Natural killer cell (primary cell): ENCODE results near the gene APOLD1. TPM values are rescaled to one million over a fixed set of nuclear protein-coding genes. Genes with fewer than 3 reads are reported as not detected.
"Not testable (repeated sequence)": the region's sequence is repeated elsewhere in the genome, so short reads cannot be mapped to it uniquely, and the experiment has no call there.

Source experiments
- ATAC-seq, 3 donors: fragments of 150-1000 bp in 2 of 3; fragments of 200-7000 bp in 1 of 3; cut with Tn5 transposase; 1 replicate in 1 of 3; 2 replicates in 2 of 3; pipeline ENCODE4 v1.10.0; 2021; ENCODE audit warnings: mild to moderate bottlenecking in 2 of 3, moderate library complexity in 2 of 3
- DNase-seq, 2 donors: peaks; one replicate each; pipeline versions ENCODE4 v3.0.0 to v3.0.0-alpha.2; 2013 to 2021; ENCODE audit warnings: mixed read lengths in 1 of 2
- H3K27ac ChIP-seq: one replicate; pipeline ENCODE4 v1.5.1; 2013; ENCODE audit warnings: mild to moderate bottlenecking, low read length
- H3K27me3 ChIP-seq: one replicate; pipeline ENCODE4 v1.6.1; 2013; ENCODE audit warnings: low read length; ENCODE audit not compliant: control insufficient read depth, insufficient read depth
- H3K36me3 ChIP-seq: one replicate; pipeline ENCODE4 v1.6.1; 2013; ENCODE audit warnings: low read length; ENCODE audit not compliant: control insufficient read depth, insufficient read depth
- H3K4me1 ChIP-seq: one replicate; pipeline ENCODE4 v1.6.1; 2013; ENCODE audit warnings: low read length; ENCODE audit not compliant: control insufficient read depth, insufficient read depth
- H3K4me3 ChIP-seq: one replicate; pipeline ENCODE4 v1.5.1; 2013; ENCODE audit warnings: low read length
- H3K9me3 ChIP-seq: one replicate; pipeline ENCODE4 v1.6.1; 2013; ENCODE audit warnings: low read length; ENCODE audit not compliant: control insufficient read depth, insufficient read depth
- H3K27ac Mint-ChIP-seq, 2 donors: one replicate each; pipeline ENCODE4 v1.8.0; 2022; ENCODE audit warnings: mild to moderate bottlenecking in 2 of 2, mixed read lengths in 2 of 2, moderate library complexity in 1 of 2
- H3K27me3 Mint-ChIP-seq, 2 donors: one replicate each; pipeline ENCODE4 v1.8.0; 2022; ENCODE audit warnings: low read depth in 2 of 2, mixed read lengths in 2 of 2
- H3K36me3 Mint-ChIP-seq: one replicate; pipeline ENCODE4 v1.8.0; 2022; ENCODE audit warnings: mixed read lengths
- H3K4me1 Mint-ChIP-seq, 2 donors: one replicate each; pipeline ENCODE4 v1.8.0; 2022; ENCODE audit warnings: mixed read lengths in 2 of 2
- H3K4me3 Mint-ChIP-seq: one replicate; pipeline ENCODE4 v1.8.0; 2022; ENCODE audit warnings: mild to moderate bottlenecking, moderate library complexity, mixed read lengths
- H3K9me3 Mint-ChIP-seq, 2 donors: one replicate each; pipeline ENCODE4 v1.8.0; 2022; ENCODE audit warnings: mixed read lengths in 2 of 2
- WGBS: methylation state at CpG from one replicate; pipeline ENCODE4 v1.1.7; 2013; ENCODE audit warnings: missing lambda C conversion rate; ENCODE audit not compliant: insufficient coverage; 5-methylcytosine and 5-hydroxymethylcytosine counted together
- intact Hi-C: fragments of 100-400 bp; cut with micrococcal nuclease; formaldehyde crosslinking; loops from one replicate; pipeline ENCODE4 v1.14.2; 2022
- total RNA-seq, 4 donors: library from RNA; stranded (reverse); fragments of 120-200 nt in 1 of 4; gene quantifications; one replicate each; pipeline versions ENCODE4 v1.2.3 to v1.2.4, GENCODE V29; 2013 to 2022
- TF ChIP-seq, protein P1 (sequence below): fragments of 200-600 bp; IDR thresholded peaks from one replicate; pipeline ENCODE4 v1.8.0; 2022; ENCODE audit warnings: antibody characterized with exemption

The APOLD1 gene
- total RNA-seq, 3 donors from 2014 or later (not counting 1 experiment from before 2014, with no cell fraction given) = 0.70 to 1.6 (median 1.6) TPM

DNA sequence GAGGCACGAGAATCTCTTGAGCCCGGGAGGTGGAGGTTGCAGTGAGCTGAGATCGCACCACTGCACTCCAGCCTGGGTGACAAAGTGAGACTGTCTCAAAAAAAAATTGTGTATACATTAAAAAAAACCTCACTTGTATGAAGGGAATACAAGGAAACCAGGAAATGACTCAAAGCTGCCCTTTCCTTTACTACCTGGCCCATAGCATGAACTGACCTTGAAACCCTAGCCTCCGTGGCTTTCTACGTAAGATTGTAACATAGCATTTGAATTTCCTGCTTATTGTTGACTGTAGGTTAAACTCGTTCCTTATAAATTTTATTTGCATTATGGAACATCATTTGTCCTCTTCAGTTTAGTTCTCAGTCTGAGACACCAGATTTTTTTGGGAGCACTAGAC lies 18.6 kb downstream of the APOLD1 start:
- Histone ChIP-seq H3K27me3 (no peaks in the 10 kb centered on the region), H3K4me3 (no peak overlapping the region), H3K4me1 (peaks cover 28% of the 10 kb centered on the region), H3K9me3 (no peaks in the 10 kb centered on the region), H3K27ac (no peak overlapping the region), H3K36me3 (no peaks in the 10 kb centered on the region)
- intact Hi-C loops = no loop called here
- Mint-ChIP-seq H3K9me3 (no peaks in the 10 kb centered on the region), H3K27ac (no peak overlapping the region), H3K27me3 (peaks cover 0 to 4% of the 10 kb centered on the region in 2 donors), H3K36me3 (no peaks in the 10 kb centered on the region), H3K4me1 (peaks cover 12% of the 10 kb centered on the region in 2 donors), H3K4me3 (no peak overlapping the region)
- TF ChIP-seq, protein P1, sequence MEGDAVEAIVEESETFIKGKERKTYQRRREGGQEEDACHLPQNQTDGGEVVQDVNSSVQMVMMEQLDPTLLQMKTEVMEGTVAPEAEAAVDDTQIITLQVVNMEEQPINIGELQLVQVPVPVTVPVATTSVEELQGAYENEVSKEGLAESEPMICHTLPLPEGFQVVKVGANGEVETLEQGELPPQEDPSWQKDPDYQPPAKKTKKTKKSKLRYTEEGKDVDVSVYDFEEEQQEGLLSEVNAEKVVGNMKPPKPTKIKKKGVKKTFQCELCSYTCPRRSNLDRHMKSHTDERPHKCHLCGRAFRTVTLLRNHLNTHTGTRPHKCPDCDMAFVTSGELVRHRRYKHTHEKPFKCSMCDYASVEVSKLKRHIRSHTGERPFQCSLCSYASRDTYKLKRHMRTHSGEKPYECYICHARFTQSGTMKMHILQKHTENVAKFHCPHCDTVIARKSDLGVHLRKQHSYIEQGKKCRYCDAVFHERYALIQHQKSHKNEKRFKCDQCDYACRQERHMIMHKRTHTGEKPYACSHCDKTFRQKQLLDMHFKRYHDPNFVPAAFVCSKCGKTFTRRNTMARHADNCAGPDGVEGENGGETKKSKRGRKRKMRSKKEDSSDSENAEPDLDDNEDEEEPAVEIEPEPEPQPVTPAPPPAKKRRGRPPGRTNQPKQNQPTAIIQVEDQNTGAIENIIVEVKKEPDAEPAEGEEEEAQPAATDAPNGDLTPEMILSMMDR = no peak
- 79% methylated on average over 5 of the region's 6 CpGs for WGBS
- ATAC-seq = no peak
- no peak for DNase-seq

DNA sequence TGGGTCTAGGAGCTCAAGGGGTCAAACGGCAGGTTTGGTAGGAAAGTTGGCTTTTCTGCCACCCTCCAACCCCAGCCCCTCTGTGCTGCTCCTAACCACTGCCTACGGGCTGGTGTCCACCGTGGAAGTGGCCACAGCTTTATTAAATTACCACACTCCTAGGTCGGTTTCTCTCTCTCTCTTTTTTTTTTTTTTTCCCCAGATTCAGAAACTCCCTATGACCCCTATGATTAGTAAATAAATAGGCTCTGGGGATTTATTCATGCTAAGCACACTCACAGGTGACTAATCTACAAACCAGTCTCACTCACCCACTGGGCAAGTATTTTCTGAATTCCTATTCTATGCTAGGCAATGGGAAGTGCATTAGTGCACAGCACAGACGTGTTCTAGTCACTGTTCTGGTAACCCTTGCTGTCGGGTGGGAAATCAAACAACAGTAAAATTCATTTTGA lies 19.0 kb downstream of the APOLD1 start:
- H3K4me1 Mint-ChIP-seq = peaks cover 12 to 16% of the 10 kb centered on the region in 2 donors
- peaks cover 0 to 4% of the 10 kb centered on the region in 2 donors for H3K27me3 Mint-ChIP-seq
- intact Hi-C loops = no loop called here
- no peaks in the 10 kb centered on the region for H3K9me3 Mint-ChIP-seq
- no peaks in the 10 kb centered on the region for H3K36me3 ChIP-seq
- no peak overlapping the region for H3K4me3 Mint-ChIP-seq
- H3K27ac Mint-ChIP-seq = no peak overlapping the region
- no peaks in the 10 kb centered on the region for H3K36me3 Mint-ChIP-seq
- no peaks in the 10 kb centered on the region for H3K9me3 ChIP-seq
- 90% methylated on average over 5 of the region's 6 CpGs for WGBS
- H3K27me3 ChIP-seq = no peaks in the 10 kb centered on the region
- H3K4me1 ChIP-seq = peaks cover 29% of the 10 kb centered on the region
- ATAC-seq (no peak), DNase-seq (no peak)
- H3K4me3 ChIP-seq = no peak overlapping the region
- TF ChIP-seq, protein P1 = no peak
- no peak overlapping the region for H3K27ac ChIP-seq

DNA sequence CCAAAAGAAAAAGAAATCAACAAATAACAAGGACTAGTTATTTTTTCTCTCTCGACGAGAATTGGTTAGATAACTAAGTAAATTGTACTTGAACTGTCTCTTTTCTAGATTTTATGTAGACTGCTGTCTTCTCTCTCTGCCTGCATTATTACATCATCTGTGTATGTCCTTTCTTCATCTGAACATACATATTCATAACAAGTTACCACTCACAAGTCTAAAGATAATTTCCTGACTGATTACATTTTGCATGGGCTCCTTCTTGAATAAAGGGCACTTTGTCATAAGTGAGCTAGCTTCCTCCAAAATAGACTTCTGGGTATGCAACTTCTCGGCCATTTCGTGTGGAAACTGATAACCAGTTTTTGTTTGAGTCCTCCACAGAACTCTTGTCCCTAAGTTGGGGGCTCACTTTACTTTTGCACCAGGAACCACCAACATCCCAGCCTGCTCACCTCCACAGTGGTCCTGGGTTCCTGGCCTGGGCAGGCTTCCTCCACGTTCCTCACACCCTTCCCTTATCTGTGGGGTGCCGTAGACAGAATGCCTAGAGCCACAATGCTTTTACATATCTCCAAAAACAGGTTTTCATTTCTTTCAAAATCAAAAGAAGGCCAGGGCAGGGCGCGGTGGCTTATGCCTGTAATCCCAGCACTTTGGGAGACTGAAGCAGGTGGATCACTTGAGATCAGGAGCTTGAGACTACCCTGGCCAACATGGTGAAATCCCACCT lies 21.5 kb downstream of the APOLD1 start:
- ATAC-seq = no peak
- Histone ChIP-seq H3K9me3 (no peaks in the 10 kb centered on the region), H3K4me3 (no peak overlapping the region), H3K27ac (peak overlapping the region; percentile 92), H3K36me3 (no peaks in the 10 kb centered on the region), H3K4me1 (peaks cover 29% of the 10 kb centered on the region), H3K27me3 (no peaks in the 10 kb centered on the region)
- H3K9me3 Mint-ChIP-seq = no peaks in the 10 kb centered on the region
- TF ChIP-seq, protein P1 = no peak
- peak overlapping the region; percentile 84 to 91 for H3K27ac Mint-ChIP-seq
- DNase-seq = no peak
- no peak overlapping the region for H3K4me3 Mint-ChIP-seq
- intact Hi-C loops = no loop called here
- no peaks in the 10 kb centered on the region for H3K27me3 Mint-ChIP-seq
- 80% methylated on average over 6 of the region's 8 CpGs for WGBS
- H3K4me1 Mint-ChIP-seq = peaks cover 12 to 16% of the 10 kb centered on the region in 2 donors
- no peaks in the 10 kb centered on the region for H3K36me3 Mint-ChIP-seq

DNA sequence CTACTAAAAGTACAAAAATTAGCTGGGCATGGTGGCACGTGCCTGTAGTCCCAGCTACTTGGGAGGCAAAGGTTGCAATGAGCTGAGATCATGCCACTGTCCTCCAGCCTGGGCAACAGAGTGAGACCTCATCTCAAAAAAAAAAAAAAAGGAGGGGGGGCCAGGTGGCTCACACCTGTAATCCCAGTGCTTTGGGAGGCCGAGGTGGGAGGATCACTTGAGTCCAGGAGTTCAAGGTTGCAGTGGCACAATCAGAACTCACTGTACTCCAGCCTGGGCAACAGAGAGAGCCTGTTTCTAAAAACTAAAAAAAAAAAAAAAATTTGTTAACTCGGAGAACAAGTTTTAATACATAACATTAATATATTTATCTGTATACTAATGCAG lies 22.1 kb downstream of the APOLD1 start:
- Histone ChIP-seq H3K27ac (peak overlapping the region; percentile 92), H3K4me1 (peaks cover 29% of the 10 kb centered on the region)
- intact Hi-C loops, H3K36me3 ChIP-seq, H3K27me3 ChIP-seq, H3K27me3 Mint-ChIP-seq, ATAC-seq, H3K4me3 Mint-ChIP-seq, H3K4me3 ChIP-seq, H3K9me3 Mint-ChIP-seq, H3K9me3 ChIP-seq, H3K36me3 Mint-ChIP-seq, DNase-seq: not testable (repeated sequence)
- Mint-ChIP-seq H3K27ac (peak overlapping the region; percentile 84 to 91), H3K4me1 (peaks cover 12 to 16% of the 10 kb centered on the region in 2 donors)
- WGBS = 87% methylated on average over 2 of the region's 3 CpGs
